ENCODE results near the gene SRRM3. TPM values are rescaled to one million over a fixed set of nuclear protein-coding genes. Genes with fewer than 3 reads are reported as not detected.
"Not testable (repeated sequence)": the region's sequence is repeated elsewhere in the genome, so short reads cannot be mapped to it uniquely, and the experiment has no call there.

SRRM3 gene, protein sequence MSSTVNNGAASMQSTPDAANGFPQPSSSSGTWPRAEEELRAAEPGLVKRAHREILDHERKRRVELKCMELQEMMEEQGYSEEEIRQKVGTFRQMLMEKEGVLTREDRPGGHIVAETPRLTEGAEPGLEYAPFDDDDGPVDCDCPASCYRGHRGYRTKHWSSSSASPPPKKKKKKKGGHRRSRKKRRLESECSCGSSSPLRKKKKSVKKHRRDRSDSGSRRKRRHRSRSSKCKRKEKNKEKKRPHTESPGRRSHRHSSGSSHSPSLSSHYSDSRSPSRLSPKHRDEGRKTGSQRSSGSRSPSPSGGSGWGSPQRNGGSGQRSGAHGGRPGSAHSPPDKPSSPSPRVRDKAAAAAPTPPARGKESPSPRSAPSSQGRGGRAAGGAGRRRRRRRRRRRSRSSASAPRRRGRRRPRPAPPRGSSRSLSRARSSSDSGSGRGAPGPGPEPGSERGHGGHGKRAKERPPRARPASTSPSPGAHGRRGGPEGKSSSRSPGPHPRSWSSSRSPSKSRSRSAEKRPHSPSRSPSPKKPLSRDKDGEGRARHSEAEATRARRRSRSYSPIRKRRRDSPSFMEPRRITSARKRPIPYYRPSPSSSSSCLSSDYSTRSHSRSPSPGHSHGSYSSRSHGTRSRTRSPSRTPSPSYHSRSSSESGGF
- not detected in 2 replicates for total RNA-seq (2014; rRNA removed; shearing (Covaris generic))

DNA sequence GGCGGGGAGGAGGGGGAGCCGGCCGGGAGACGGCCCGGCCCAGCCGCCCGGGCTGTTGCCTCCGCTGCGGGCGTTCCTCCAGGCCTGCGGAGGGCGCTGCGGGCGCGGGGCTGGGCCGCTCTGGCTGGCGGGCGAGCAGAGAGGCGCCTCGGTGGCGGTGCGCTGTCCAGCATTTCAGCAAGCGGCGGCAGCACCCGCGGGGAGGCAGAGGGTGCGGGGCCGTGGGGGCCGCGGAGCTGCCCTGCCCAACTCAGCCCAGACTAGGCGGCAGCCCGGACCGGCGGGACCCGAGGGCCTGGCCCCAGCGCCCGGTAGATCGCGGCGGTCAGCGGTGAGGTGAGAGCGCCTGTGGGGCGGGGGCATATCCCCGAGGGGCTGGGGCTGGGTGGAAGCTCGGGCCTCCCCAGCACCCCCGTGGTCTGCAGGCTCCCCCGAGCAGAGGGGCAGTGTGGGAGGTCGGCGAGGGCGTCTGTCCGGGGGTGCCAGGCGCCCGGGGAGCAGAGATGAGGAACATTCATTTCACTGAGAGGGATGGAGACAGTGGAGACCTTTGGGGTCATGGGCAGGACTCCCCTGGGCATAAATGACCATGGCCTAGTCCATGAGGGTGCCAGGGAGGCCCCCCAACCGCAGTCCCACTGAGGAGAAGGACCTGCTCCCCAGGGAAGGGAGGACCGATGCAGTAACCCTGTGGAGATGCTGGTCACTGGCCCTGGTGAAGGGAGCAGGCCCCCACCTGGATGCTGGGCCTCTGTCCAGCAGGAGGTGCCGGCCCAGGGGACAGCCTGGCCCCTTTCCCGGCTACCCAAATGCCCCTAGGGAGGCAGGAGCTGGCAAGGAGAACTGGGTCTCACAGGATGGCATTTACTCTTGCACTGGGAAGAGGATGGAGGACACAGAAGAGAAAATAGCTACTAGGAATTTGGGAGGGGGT is at the start of gene SRRM3:
SRRM3 (plus strand) TSS at position 165 of the 934 bp plus-strand sequence. CDS start 33,171 bp downstream, outside the sequence.
- DNase-seq (ENCODE audit: low read depth): peak; percentile 65

DNA sequence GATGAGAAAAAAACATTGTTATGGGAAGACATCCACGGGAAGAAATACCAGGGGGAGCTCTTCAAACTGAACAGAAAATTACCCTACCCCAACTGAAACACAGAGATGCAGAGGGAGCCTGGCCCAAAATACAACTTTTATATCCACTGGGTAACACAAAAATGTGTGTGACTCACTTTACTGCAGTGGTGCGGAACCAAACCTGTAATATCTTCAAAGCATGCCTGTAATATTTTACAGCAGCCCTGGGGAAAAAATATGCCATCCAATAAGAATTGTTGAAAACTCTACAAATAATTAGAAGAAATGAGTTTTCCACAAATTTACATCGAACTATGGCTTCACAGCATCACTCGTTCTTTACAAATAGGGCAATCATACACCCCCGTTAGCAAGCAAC is 49.8 kb upstream of the SRRM3 start:
- DNase-seq (ENCODE audit: low read depth): no peak

DNA sequence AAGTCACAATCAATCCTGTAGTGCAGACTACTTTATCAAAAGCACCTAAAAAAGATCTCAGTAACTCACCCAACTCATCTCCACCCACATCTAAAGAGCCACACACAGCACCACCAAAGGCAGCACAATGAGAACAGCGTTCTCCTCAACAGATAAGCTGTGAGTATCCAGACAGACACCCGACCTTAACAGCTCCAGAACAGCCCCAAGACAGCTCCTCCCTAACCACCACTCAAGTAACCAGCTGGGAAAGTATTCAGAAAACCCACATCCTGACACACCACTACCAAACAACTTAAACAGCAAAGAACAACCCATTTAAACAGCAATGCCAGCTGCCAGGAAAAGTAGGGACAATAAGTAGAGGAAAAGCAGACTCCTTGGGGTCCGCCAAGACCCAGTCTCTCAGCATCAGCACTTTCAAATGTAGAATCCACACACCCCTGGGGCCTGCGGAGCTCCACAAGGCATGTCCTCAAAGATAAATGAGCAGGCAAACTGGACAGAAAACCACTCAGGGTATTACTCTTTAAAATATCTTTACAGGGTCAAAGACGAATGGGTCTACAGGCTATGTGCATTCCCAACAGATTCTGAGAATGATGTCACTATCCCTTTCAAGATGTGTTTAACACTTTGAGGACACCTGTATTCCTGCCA is 48.0 kb upstream of the SRRM3 start:
- peak; percentile 53 for DNase-seq (ENCODE audit: low read depth)

DNA sequence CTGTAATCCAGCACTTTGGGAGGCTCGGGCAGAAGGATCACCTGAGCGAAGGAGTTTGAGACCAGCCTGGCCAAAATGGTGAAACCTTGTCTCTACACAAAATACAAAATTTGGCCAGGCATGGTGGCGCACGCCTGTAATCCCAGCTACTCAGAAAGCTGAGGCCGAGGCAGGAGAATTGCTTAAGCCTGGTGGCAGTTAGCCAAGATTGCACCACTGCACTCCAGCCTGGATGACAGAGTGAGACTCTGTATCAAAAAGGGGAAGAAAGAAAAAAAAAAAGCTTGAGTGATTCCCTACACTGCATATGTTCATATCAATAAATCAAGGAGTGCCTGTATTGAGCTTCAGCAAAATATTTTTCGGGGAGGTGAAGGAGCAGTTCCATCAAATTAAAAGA is 45.8 kb upstream of the SRRM3 start:
- DNase-seq (ENCODE audit: low read depth): peak; percentile 13

DNA sequence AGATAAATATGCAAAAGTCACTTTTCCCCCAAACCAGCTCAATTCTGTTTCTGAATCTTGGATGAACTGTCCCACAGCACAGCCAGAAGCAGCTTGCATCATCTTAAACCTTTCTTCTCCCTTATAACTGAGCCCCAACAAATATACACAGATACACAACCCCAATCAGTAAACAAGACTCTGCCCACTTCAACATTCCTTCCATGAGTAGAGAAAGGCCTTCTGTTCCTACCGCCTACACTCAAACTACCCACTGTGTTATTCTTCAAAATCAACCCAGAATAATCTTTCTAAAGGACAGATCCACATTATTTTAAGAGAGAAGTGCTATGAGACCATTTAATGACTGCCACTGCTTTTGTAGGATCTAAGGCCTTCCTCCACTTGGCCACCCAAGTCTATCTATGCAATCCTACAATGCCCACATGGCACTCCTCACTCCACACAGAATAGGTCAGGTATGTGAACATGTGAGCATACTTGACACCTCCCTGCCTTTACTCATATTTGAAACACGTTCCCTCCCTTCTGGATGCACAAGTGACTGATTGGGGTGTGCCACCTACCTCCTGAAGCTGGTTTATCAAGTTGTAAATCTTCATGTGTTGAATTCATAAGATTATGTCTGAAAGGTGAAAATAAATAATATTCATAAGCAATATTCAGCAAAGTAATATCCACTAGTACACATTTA is 44.6 kb upstream of the SRRM3 start:
- DNase-seq (ENCODE audit: low read depth): peak; percentile 2

DNA sequence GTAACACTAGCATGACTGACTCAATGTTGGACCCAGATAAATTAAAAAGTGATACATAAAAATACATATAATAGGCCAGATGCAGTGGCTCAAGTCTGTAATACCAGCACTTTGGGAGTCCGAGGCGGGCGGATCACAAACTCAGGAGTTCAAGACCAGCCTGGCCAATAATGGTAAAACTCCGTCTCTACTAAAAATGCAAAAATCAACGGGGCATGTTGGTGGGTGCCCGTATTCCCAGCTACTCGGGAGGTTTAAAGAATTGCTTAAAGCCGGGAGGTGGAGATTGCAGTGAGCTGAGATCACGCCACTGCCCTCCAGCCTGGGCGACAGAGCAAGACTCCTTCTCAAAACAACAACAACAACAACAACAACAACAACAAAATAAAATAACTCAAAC is 43.3 kb upstream of the SRRM3 start:
- DNase-seq (ENCODE audit: low read depth): not testable (repeated sequence)

DNA sequence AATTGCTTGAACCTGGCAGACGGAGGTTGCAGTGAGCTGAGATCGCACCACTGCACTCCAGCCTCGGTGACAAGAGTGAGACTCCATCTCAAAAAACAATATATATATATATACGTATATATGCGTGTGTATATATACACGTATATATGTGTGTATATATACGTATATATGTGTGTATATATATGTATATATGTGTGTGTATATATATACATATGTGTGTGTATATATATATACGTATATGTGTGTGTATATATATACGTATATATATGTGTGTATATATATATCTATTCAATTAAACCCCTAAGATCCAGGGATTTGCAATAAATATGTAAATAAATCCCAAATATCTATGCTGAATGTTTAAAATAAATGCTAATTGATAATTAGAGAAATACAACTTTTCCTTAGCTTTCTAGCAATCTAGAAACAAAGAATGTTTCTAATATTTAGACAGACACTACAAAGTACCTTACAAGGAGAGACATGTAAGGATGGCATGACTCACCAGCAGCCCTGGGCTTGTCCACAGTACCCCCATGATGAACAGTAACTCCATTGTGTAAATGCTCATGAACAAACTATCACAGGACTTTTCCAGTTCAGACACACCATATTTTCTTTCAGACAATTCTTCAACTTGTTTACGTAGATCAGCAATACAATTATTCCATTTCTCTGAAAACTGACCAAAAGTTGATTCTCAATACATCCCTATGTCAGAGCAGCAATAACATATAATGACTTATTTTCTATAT is 39.1 kb upstream of the SRRM3 start:
- DNase-seq (ENCODE audit: low read depth): peak; percentile 56

DNA sequence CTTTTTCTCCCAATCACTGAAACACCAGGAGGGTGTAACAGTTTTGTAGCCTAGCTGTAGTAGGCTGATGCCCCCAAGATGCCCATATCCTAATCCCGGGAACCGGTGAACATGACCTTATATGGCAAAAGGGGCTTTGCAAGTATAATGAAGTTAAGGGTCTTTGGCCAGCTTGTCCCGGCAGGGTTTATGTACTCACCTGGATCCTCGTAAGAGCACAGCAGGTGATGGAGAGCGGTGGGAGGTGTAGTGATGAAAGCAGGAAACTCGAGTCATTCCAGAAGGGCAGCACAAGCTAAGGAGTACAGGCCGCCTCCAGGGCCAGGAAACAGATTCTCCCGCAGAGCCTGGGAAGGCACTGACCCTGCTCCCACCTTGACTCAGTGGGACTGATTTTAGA is 37.9 kb upstream of the SRRM3 start:
- DNase-seq (ENCODE audit: low read depth): not testable (repeated sequence)

DNA sequence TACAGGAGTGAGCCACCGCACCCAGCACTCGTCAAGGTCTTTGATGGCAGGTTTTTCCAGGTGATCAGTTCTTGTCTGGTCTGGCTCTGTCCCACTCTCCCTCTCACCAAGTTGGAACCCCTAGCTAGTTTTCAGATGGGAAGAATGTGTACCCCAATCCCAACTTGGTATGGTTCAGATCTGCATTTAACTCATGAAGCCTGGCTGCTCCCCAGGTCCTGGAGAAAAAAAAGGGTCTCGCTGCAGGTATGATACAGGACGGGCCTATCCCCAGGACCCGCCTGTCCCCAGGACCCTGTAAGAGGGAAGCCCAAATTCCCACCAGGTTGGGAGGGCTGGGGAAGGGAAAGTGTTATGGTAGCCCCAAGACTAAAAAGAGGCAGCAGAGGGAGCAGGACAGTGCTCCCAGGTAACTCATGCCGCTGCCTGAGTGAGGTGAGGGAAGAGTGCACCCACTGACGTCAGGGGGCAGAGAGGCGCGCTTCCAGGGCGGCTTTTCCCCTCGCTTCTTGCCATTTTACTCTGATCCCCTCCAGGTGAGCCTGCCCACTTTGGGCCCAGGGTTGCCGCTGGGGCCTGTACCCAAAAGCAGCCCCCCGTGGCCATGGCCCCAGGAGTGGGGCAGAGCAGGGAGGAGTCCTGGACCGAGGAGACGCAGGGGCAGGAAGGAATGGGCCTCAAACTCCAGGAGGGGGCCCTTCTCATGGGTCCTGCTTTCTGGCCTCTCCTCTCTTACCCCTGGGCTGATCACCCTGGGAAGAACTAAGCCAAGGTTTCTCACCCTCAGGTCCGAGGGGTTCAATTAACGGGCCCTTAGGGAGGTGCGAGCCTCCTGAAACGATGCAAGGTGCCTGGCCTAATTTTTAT is 36.4 kb upstream of the SRRM3 start:
- no peak for DNase-seq (ENCODE audit: low read depth)

DNA sequence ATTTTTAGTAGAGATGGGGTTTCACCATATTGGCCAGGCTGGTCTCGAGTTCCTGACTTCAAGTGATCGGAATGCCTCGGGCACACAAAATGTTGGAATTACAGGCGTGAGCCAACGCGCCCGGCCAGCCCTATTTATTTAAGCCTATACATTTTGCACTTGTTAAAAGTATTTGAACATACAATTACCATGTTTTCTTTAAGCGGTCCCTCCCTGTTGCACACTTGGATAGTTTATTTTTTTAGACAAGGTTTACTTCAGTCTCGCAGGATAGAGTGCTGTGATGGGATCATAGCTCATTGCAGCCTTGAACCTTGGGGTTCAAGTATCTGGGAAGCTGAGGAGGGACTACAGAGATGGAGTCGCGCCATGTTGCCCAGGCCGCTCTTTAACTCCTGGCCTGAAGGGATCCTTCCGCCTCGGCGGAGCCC is 35.7 kb upstream of the SRRM3 start:
- DNase-seq (ENCODE audit: low read depth): no peak

DNA sequence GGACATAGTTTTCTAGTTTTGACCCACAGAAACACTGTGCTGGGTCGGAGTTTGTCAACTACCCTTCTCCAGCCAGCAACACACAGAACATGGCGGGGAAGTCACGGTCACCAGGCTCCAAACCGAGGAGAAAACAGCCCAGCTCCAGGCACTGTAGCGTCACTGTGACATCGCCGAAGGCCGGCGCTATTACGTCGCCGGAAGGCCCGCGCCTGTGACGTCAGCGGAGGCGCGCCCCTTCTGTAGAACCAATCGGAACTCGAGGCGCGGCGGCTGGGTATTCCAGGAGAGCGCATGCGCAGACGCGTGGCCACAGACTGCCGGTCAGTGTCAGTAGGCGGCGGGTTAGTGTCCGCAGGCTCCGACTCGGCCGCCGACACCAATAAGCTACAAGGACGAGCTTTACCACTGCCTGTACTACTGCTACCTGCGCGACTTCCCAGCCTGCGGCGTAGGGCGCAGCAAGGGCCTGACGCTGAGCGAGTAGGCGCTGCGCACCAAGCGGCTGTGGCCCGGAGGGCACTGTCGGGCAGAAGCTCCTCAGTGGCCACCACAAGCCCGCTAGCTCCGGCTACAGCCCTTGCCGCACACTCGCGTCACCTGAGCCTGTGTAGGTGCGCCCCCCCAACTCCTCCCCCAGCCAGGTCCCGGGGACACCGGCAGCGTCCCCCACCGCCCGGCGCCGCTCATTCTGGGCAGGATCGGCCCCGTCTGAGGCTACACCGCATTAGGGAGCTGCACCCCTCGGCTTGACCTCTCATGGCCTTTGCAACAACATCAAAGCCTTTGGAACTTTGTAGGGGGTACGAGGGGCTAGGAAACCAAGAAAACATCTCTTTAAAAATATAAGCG is 35.1 kb upstream of the SRRM3 start:
- DNase-seq (ENCODE audit: low read depth): peak; percentile 95

DNA sequence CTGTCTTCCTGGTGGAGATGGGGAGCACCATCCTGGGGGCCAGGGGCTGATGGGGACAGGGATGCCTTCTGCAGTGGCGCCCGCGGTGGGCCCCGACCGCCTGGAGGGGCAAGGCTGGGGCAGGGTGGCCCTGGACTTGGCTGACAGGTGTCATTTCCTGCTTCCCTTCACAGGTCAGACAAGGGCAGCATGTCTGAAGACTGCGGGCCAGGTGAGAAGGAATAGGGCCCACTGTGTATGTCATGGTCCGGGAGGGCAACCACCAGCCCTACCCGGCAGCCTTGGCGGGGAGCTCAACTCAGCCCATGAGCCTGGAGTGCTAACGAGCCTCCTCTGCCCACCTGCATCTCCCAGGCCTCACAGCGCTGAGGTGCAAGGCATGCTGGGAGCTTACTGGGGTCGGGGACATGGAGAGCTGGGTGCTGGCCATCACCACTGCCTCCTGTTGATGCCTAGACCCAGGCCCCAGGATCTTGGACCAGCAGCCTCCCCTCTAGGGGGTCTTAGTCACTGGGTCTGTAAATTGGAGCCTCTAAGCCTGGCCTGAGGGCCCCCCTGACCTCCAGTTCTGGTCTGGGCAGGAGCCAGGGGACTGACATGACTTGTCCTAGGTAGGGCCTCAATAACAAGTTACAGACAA is 28.0 kb upstream of the SRRM3 start:
- no peak for DNase-seq (ENCODE audit: low read depth)

DNA sequence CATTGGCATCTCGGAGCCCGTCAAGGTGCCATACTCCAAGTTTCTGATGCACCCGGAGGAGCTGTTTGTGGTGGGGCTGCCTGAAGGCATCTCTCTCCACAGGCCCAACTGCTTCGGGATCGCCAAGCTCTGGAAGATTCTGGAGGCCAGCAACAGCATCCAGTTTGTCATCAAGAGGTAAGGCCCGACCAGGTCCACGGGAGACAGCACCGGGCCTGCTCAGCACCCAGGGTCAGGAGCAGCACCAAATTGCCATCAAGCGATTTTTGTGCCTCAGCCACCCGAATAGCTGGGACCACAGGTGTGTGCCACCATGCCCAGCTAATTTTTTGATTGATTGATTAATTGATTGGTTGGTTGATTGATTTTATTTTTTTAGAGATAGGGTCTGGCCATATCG is 24.7 kb upstream of the SRRM3 start:
- not testable (repeated sequence) for DNase-seq (ENCODE audit: low read depth)

DNA sequence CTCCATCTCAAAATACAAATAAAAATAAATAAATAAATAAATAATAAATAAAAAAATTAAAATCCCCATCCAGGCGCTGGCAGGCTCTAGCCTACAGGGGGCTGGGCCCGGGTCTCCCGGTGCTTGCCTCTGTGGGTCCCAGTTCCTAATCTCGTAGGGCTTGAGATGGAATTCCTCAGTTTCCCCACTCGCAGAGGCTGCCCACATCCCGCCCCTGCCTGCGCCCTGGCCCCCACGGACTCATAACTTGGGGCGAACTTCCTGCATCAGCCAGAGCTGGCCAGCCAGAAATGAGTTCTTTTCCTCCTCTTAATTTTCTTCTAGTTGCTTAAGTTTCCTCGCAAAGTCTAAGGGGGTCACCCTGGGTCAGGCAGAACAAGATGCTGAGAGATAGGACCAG is 22.0 kb upstream of the SRRM3 start:
- DNase-seq (ENCODE audit: low read depth): no peak

DNA sequence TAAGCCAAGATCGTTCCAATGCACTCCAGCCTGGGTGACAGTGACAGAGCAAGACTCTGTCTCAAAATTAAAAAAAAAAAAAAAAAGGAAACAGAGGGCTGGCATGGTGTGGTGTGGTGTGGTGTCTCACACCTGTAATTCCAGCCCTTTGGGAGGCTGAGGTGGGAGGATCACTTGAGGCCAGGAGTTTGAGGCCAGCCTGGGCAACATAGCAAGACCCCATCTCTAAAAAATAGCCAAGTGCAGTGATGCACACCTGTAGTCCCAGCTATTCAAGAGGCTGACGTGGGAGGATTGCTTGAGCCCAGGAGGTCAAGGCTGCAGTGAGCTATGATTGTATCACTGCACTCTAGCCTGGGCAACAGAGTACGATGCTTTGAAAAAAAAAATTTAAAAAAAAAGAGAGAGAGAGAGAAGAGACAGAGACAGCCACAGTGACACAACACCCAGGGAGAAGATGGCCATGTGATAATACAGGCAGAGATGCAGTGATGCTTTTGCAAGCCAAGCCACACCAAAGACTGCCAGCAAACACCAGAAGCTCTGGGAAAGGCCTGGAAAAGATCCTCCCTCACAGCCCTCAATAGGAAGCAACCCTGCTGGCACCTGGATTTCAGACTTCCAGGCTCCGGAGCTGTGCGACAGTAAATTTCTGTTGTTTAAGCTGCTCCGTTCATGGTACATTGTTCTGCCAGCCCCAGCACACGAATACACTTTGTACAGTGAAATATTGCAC is 19.3 kb upstream of the SRRM3 start:
- no peak for DNase-seq (ENCODE audit: low read depth)

DNA sequence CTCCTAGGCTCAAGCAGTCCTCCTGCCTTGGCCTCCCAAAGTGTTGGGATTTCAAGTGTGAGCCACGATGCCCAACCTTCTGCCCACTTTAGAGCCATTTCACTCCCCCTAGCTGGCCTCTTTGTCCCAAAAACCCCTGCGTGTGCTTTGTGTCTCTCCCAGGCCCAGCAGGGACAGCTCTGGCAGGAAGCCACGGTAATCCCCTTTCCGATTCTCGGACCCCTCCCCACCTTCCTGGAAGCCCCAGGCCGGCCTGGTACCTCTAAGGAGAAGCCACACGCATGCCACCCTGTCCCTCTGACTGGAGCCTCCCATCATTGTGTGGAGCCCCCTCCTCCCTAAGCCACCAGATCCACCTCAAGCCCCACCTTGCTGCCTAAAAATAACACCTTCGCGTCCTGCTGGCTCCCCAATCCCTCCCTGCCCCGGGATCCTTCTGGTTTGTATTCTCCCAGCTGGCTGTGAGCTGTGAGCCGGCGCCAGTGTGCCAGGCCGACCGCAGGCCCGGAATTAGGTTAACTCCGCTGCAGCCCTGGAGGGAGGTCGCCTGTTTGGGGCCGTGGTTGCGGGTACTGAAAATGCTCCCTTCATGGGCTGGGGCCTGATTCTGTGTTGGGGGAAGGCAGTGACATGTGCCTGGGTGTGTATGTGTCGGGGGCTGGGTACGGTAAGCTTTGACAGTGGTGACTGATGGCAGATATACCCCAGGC is 16.4 kb upstream of the SRRM3 start:
- DNase-seq (ENCODE audit: low read depth): no peak
